HUDEP-2 (cell line): ENCODE measurements around the gene SAMD14.

Experiments
- DNase-seq, 76 experiments: peaks; one replicate each; lab custom pipeline; 2025; ENCODE audit not compliant: unreplicated experiment in 76 of 76; lab: John Stamatoyannopoulos, UW

The SAMD14 gene

GRCh38 chr17:50149417-50150353 is 19.7 kb upstream of the SAMD14 start:
- DNase-seq = peak in 33 of 76 experiments; percentile 12 to 55 (median 30)

- DNase-seq = peak in 1 of 76 experiments; percentile 41
Measured at GRCh38 chr17:50149091-50149416, 19.1 kb upstream of the SAMD14 start.

DNA sequence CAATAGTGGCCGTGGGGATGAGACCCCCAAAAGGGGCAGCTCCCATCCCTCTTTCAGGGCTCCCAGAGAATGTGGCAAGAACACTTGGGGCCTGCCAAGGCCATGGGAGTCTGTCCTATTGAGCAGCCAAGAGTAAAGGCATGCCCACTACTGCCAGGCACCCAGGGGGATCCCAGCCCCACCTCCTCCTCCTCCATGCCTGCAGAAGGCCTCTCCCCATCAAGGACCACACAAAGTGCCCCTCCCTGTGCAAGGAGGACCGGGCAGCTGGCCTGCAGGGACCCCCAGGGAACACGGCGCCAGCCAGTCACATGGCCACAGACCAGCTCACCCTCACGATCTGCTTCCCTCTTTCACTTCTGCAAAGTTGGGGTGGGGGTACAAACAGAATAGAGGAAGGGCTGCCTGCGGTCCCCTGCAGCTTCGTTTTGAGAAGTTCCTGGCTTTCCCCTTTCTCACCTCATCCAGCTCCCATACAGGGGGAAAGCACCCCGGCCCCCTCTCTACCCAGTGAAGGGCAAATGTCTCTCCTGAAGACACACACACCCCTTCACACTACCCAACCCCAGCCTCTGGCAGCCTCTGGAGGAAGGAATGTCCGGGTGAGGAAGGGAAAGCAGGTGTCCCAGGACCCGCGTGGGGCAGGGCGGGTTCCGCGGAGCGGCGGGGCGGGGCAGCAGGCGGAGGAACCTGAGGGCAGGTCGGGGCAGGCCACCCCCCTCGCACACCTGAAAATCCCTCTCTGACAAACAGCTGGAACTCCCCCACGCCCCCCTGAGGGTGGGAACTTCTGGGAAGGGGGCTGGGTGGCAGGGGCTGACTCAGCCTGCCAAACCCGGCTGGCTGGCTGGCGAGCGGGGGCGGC is 18.5 kb upstream of the SAMD14 start:
- DNase-seq = peak in 10 of 76 experiments; percentile 12 to 34 (median 26)

GRCh38 chr17:50147841-50148225 is 17.9 kb upstream of the SAMD14 start:
- DNase-seq = no peak

- DNase-seq = no peak
Measured at GRCh38 chr17:50146927-50147665, 17.1 kb upstream of the SAMD14 start.

- peak in 3 of 76 experiments; percentile 9 to 31 (median 22) for DNase-seq
Measured at GRCh38 chr17:50146230-50146926, 16.4 kb upstream of the SAMD14 start.

DNA sequence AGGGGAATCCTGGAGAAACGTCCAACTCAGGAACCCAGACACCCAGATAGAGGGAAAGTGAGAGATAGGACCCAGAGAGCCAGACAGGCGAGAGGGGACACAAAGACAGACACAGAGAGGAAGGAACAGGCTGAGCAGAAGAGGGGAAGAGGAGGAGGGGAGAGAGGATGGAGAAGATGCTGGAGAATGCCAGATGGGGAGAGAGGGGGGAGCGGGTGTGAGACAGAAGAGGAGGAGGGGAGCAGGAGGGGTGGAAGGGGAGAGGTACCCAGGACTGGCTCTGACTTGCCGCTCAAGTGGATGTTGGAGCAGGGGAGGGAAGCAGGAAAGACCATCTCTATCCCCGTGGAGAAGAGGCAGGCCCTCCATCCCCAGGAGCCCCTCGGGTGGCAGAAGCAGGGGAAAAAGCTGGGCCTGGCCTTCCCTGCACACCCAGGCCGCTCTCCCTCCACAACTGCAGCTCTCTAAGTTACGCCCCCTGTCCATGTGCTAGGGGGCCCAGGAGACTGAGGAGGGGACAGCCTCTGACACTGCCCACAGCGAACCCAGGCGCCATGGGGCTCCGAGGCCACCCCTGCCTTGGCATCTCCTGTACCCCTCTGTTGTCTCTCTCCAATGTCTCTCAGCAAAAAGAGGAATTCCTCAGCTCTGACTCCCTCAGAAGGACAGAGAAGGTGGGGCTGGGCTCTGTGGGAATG is 15.7 kb upstream of the SAMD14 start:
- no peak for DNase-seq

DNA sequence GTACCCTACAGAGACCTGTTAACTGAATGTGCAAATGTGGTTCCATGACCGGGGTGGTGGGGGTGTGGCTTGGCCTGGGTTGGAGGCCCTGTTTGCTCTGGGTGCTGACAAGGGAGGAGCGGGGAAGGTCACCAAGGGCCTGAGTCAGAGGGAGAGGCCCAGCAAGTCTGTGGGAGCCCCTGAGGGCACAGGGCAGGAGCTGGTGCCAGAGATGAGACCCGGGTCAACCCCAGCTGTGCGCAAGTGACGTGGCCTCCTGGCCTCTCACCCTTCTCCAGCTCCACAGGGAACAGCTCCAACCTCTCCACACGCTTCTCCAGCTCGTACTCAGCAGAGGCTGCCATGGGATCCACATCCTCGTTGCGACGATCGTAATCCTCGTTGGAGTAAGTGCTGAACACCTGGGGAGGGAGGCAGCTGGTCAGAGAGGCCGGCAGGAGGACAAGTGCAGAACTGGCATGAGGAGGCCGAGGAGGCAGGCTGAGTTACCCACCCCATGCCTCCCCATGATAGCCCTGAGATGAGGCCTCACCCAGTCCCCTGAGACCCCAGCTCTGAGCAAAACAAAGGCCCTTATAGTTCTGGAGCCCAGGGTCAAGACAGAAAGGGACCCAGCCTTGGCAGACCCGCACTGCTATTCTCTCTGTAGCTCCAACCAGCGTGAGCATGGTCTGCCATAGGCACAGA is 15.0 kb upstream of the SAMD14 start:
- DNase-seq = peak in 19 of 76 experiments; percentile 5 to 50 (median 32)

GRCh38 chr17:50144355-50144754 is 14.4 kb upstream of the SAMD14 start:
- DNase-seq = no peak

GRCh38 chr17:50143461-50144176 is 13.7 kb upstream of the SAMD14 start:
- no peak for DNase-seq

DNA sequence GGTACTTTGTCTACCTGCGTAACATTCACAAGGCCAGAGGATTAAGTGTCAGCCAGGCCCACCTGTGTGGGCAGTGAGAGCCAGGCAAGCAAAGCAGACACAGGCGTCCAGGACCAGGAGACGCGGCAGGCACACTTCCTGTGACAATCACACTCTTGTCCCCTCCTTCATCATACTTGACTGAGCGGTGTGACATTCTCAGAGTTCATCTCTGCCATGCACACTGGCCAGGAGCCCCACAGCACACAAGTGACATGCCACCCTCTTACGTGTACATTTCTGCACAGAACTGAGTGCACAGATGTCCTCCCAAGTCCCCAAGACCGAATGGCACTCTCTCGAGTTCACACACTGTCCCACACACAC is 11.8 kb upstream of the SAMD14 start:
- no peak for DNase-seq

DNA sequence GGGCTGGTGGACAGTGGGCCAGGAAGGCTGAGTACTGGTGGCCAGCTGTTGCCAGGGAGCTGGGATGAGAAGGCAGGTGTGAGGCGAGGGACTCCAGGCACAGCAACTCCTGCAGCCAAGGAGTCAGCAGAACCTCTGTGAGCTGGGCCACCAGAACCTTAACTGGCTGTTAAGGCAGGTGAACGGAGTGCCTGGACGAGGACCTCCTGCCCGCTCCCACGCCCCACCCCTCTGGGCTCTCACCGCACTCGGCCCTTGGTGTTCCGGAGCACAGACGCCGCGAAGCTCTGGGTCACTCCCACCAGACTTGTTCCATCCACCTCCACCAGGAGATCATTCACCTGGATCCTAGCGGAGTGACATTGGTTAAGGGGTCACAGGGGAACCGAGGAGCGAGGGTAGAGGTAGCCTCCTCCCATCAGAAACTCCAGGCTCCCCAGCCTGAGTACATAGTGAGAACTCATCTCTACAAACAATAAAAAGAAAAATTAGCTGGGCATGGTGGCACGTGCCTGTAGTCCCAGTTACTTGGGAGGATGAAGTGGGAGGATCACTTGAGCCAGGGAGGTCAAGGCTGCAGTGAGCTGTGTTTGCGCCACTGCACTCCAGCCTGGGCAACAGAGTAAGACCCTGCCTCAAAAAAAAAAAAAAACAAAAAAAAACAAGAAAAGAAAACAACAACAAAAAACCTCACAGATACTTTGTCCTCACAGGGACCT is 11.2 kb upstream of the SAMD14 start:
- no peak for DNase-seq

- peak in 67 of 76 experiments; percentile 19 to 85 (median 61) for DNase-seq
Measured at GRCh38 chr17:50139950-50140885, 10.3 kb upstream of the SAMD14 start.

GRCh38 chr17:50139185-50139783 is 9.3 kb upstream of the SAMD14 start:
- no peak for DNase-seq

GRCh38 chr17:50137042-50137441 is 7.1 kb upstream of the SAMD14 start:
- no peak for DNase-seq

DNA sequence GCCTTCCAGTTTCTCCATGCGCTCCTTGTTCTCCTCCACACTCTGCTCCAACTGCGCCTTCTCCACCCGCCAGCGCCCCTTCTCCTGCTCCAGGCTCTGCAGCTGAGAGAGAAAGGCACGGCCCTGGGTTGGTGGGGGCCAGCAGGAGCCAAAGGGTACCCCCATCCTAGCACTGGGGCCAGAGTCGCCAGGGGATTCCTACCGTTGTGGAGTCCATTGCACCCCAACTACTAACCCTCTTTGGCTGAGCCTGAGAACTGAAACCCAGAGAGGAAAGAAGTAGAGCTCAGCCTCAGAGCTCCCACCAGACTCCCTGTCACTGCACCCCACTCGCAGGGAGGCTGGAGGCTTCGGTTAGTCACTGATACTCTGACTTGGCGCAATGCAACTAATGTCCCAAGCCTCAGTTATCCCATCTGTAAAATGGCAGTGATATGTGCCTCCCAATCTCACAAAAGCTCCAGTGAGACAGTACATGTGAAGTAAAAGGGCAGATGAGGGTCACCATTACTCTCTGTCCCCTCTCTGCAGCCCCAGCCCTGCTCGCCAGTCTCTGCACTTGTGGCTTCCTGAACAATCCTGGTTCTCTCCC is 6.2 kb upstream of the SAMD14 start:
- DNase-seq = no peak
